B cell (primary cell): Measurements from ENCODE around the gene MRPS34. TPM values are rescaled to one million over a fixed set of nuclear protein-coding genes. Genes with fewer than 3 reads are reported as not detected.

ENCODE experiments used
- ATAC-seq: fragments of 200-7000 bp; cut with Tn5 transposase; one replicate; pipeline ENCODE4 v1.10.0; 2021; ENCODE audit warnings: low read depth, mild to moderate bottlenecking, moderate number of reproducible peaks, moderate library complexity
- CTCF ChIA-PET: fragments of 350-600 bp; sonication (Branson Sonifier 250); formaldehyde crosslinking; loops from one replicate; lab custom pipeline; 2021; ENCODE audit warnings: antibody characterized with exemption, inconsistent platforms; lab: Charles Lee
- POLR2A ChIA-PET: fragments of 350-600 bp; sonication (Branson Sonifier 250); formaldehyde crosslinking; loops from one replicate; lab custom pipeline; 2021; ENCODE audit warnings: antibody characterized with exemption; lab: Charles Lee
- DNase-seq: peaks from one replicate; pipeline ENCODE4 v3.0.0; 2013
- H2AFZ ChIP-seq: 2 replicates; pipeline ENCODE4 v1.6.1; 2012; ENCODE audit warnings: mild to moderate bottlenecking, low read depth, low read length; ENCODE audit not compliant: insufficient read depth, poor library complexity, severe bottlenecking
- H3K27ac ChIP-seq, 2 donors: 1 replicate in 1 of 2; 2 replicates in 1 of 2; pipeline ENCODE4 v1.5.1; 2012 to 2013; ENCODE audit warnings: low read length in 2 of 2, mild to moderate bottlenecking in 2 of 2, moderate library complexity in 1 of 2
- H3K27me3 ChIP-seq, 4 experiments: fragments of 200-600 bp in 1 of 4; sonication (generic) in 1 of 4; replicated peaks in 1 of 4; 1 replicate in 2 of 4; 2 replicates in 2 of 4; pipeline versions ENCODE4 v1.6.1 to v1.7.0; 2013 to 2016; ENCODE audit warnings: low read length in 3 of 4, mild to moderate bottlenecking in 2 of 4, mixed read lengths in 1 of 4, moderate library complexity in 1 of 4; ENCODE audit not compliant: insufficient read depth in 4 of 4, control insufficient read depth in 3 of 4; ENCODE audit errors: control extremely low read depth in 1 of 4
- H3K36me3 ChIP-seq, 2 experiments: replicated peaks in 1 of 2; 1 replicate in 1 of 2; 2 replicates in 1 of 2; pipeline versions ENCODE4 v1.6.1 to v1.7.1; 2013; ENCODE audit warnings: low read length in 1 of 2; ENCODE audit not compliant: insufficient read depth in 2 of 2, control insufficient read depth in 1 of 2; ENCODE audit errors: control extremely low read depth in 1 of 2, extremely low read depth in 1 of 2
- H3K4me1 ChIP-seq, 2 donors: fragments of 200-600 bp in 1 of 2; sonication (generic) in 1 of 2; 1 replicate in 1 of 2; 2 replicates in 1 of 2; pipeline versions ENCODE4 v1.5.1 to v1.6.1; 2013 to 2017; ENCODE audit warnings: low read length in 2 of 2; ENCODE audit not compliant: control insufficient read depth in 2 of 2, insufficient read depth in 2 of 2
- H3K4me2 ChIP-seq: replicated peaks from 2 replicates; pipeline ENCODE3; 2012; ENCODE audit warnings: mild to moderate bottlenecking, low read depth, low read length; ENCODE audit not compliant: poor library complexity, severe bottlenecking
- H3K4me3 ChIP-seq, 5 experiments: fragments of 200-600 bp in 1 of 5; sonication (generic) in 1 of 5; 1 replicate in 3 of 5; 2 replicates in 2 of 5; pipeline versions ENCODE4 v1.5.1 to v1.7.0; 2011 to 2016; ENCODE audit warnings: low read length in 4 of 5, mild to moderate bottlenecking in 4 of 5, low read depth in 2 of 5, control low read depth in 1 of 5, moderate library complexity in 1 of 5; ENCODE audit not compliant: insufficient read depth in 1 of 5; ENCODE audit errors: control extremely low read depth in 1 of 5, extremely low read depth in 1 of 5
- H3K79me2 ChIP-seq: fragments of 200-600 bp; sonication (generic); one replicate; pipeline ENCODE4 v1.6.0; 2016; ENCODE audit warnings: low read length; ENCODE audit not compliant: control insufficient read depth, insufficient read depth
- H3K9ac ChIP-seq: fragments of 200-600 bp; sonication (generic); 2 replicates; pipeline ENCODE4 v1.6.1; 2017; ENCODE audit warnings: mild to moderate bottlenecking, low read length, moderate library complexity
- H3K9me3 ChIP-seq, 3 donors: one replicate each; pipeline versions ENCODE4 v1.6.1 to v1.7.1; 2013; ENCODE audit warnings: low read length in 2 of 3; ENCODE audit not compliant: control insufficient read depth in 2 of 3, insufficient read depth in 1 of 3; ENCODE audit errors: control extremely low read depth in 1 of 3
- H4K20me1 ChIP-seq: 2 replicates; pipeline ENCODE4 v1.6.0; 2012; ENCODE audit warnings: mild to moderate bottlenecking, low read length; ENCODE audit not compliant: insufficient read depth, control insufficient read depth, poor library complexity, severe bottlenecking
- H3K27ac Mint-ChIP-seq: one replicate; pipeline ENCODE4 v1.8.0; 2021; ENCODE audit warnings: mixed read lengths
- H3K27me3 Mint-ChIP-seq: one replicate; pipeline ENCODE4 v1.8.0; 2021; ENCODE audit warnings: mixed read lengths
- H3K4me1 Mint-ChIP-seq: one replicate; pipeline ENCODE4 v1.8.0; 2021; ENCODE audit warnings: mixed read lengths
- H3K4me3 Mint-ChIP-seq: one replicate; pipeline ENCODE4 v1.8.0; 2021; ENCODE audit warnings: mixed read lengths
- H3K9me3 Mint-ChIP-seq: one replicate; pipeline ENCODE4 v1.8.0; 2022; ENCODE audit warnings: mixed read lengths; ENCODE audit not compliant: insufficient read depth
- CTCF ChIP-seq: fragments of 200-600 bp; IDR thresholded peaks from one replicate; pipeline ENCODE4 v1.8.0; 2022; ENCODE audit warnings: antibody characterized with exemption, mild to moderate bottlenecking
- EZH2 ChIP-seq: IDR thresholded peaks from 2 replicates; pipeline ENCODE4 v1.6.1; 2012; ENCODE audit warnings: borderline replicate concordance, low read depth, mild to moderate bottlenecking, moderate library complexity, low read length; ENCODE audit not compliant: insufficient read depth, poor library complexity, severe bottlenecking
- WGBS: methylation state at CpG from one replicate; pipeline ENCODE4 v1.1.5; 2013; ENCODE audit warnings: missing lambda C conversion rate; ENCODE audit not compliant: insufficient coverage; 5-methylcytosine and 5-hydroxymethylcytosine counted together
- intact Hi-C: fragments of 100-400 bp; cut with micrococcal nuclease; formaldehyde crosslinking; loops from one replicate; pipeline ENCODE4 v1.10.0; 2022
- polyA plus RNA-seq: library from polyadenylated mRNA; depleted of rRNA; stranded (reverse); fragments of >200 nt; gene quantifications from 2 replicates; pipeline ENCODE4 v1.2.3, GENCODE V29; 2012
- total RNA-seq, 2 donors: library from RNA; stranded (reverse); fragments of 120-200 nt in 1 of 2; gene quantifications; 1 replicate in 1 of 2; 2 replicates in 1 of 2; pipeline versions ENCODE4 v1.2.3 to v1.2.4, GENCODE V29; 2013 to 2022

MRPS34 gene
- total and polyA plus RNA-seq, 2 donors (not counting 1 experiment from before 2014, with no cell fraction given), result 44.6 to 55.2 TPM

- Histone ChIP-seq H3K9ac (no peak overlapping the region), H3K27me3 (no peaks in the 10 kb centered on the region), H3K27ac (no peak overlapping the region), H3K4me1 (no peaks in the 10 kb centered on the region), H2AFZ (no peak overlapping the region), H3K9me3 (peaks cover 0 to 18% (median 0%) of the 10 kb centered on the region in 3 donors), H3K79me2 (peaks cover 66% of the 10 kb centered on the region), H3K4me2 (no peak overlapping the region), H4K20me1 (peaks cover 70% of the 10 kb centered on the region), H3K4me3 (no peak overlapping the region), H3K36me3 (peaks cover 0 to 57% of the 10 kb centered on the region in 2 experiments)
- no peaks in the 10 kb centered on the region for H3K27me3 Mint-ChIP-seq
- H3K27ac Mint-ChIP-seq, result no peak overlapping the region
- no peak overlapping the region for H3K4me3 Mint-ChIP-seq
- no peak for ATAC-seq
- ChIA-PET CTCF (interaction anchor here (2.6 kb wide), 1 partner anchor 8 kb away, joined by 9 read pairs; no protein-coding TSS in a partner anchor), POLR2A (no interaction called here)
- DNase-seq, result no peak
- intact Hi-C loops, result no loop called here
- 99% methylated on average over 12 of the region's 14 CpGs for WGBS
- H3K9me3 Mint-ChIP-seq, result no peaks in the 10 kb centered on the region
- no peak for TF ChIP-seq EZH2
- no peak for TF ChIP-seq CTCF
- H3K4me1 Mint-ChIP-seq, result peaks cover 4% of the 10 kb centered on the region
These were observed 40.9 kb downstream of the MRPS34 start for GRCh38 chr16:1732071-1732470.

- ChIA-PET POLR2A (no interaction called here), CTCF (interaction anchor here (2.6 kb wide), 1 partner anchor 8 kb away, joined by 9 read pairs; no protein-coding TSS in a partner anchor)
- H3K36me3 ChIP-seq, result peaks cover 0 to 62% of the 10 kb centered on the region in 2 experiments
- 100% methylated on average over 2 of the region's 7 CpGs for WGBS
- H3K4me2 ChIP-seq, result no peak overlapping the region
- TF ChIP-seq CTCF (no peak), EZH2 (no peak)
- Mint-ChIP-seq H3K9me3 (no peaks in the 10 kb centered on the region), H3K4me3 (no peak overlapping the region), H3K27ac (no peak overlapping the region), H3K27me3 (no peaks in the 10 kb centered on the region), H3K4me1 (peaks cover 7% of the 10 kb centered on the region)
- peaks cover 71% of the 10 kb centered on the region for H3K79me2 ChIP-seq
- H3K9me3 ChIP-seq, result peaks cover 0 to 14% (median 0%) of the 10 kb centered on the region in 3 donors
- no peaks in the 10 kb centered on the region for H3K27me3 ChIP-seq
- no peak overlapping the region for H2AFZ ChIP-seq
- ATAC-seq (no peak), DNase-seq (no peak)
- no peak overlapping the region for H3K27ac ChIP-seq
- no peak overlapping the region for H3K9ac ChIP-seq
- H4K20me1 ChIP-seq, result peaks cover 75% of the 10 kb centered on the region
- no peak overlapping the region for H3K4me3 ChIP-seq
- peaks cover 0 to 3% of the 10 kb centered on the region in 2 donors for H3K4me1 ChIP-seq
- intact Hi-C loops, result no loop called here
These were observed 41.3 kb downstream of the MRPS34 start for GRCh38 chr16:1731603-1732002.
